Stimulated activated CD8-positive, alpha-beta memory T cell treated with anti-CD3 and anti-CD28 coated beads, Interleukin-15, amount 100 ng/mL, for 24 hours (primary cell): ENCODE results near the gene ARTN.
A peak's percentile ranks its signal among the peaks of the same experiment; 100 is the strongest.

Experiments
- DNase-seq: peaks from one replicate; pipeline ENCODE4 v3.0.0-alpha.2; 2020; ENCODE audit warnings: low read depth

ARTN gene

GRCh38 chr1:43924516-43924915 is 9.1 kb upstream of the ARTN start:
- no peak for DNase-seq

GRCh38 chr1:43925846-43926245 is 7.8 kb upstream of the ARTN start:
- no peak for DNase-seq

- DNase-seq = no peak
Measured at GRCh38 chr1:43930168-43930948, 3.2 kb upstream of the ARTN start.

- DNase-seq = no peak
Measured at GRCh38 chr1:43930949-43931275, 2.7 kb upstream of the ARTN start.

GRCh38 chr1:43931711-43932660 is 1.6 kb upstream of the ARTN start:
- no peak for DNase-seq

GRCh38 chr1:43932786-43933385 is 715 bp upstream of the ARTN start:
- DNase-seq = no peak

GRCh38 chr1:43934101-43934985 is 742 bp downstream of the ARTN start:
- DNase-seq = no peak

- DNase-seq = no peak
Measured at GRCh38 chr1:43934986-43935324, 1.4 kb downstream of the ARTN start.

GRCh38 chr1:43935711-43936427 is 2.3 kb downstream of the ARTN start:
- DNase-seq = no peak

- DNase-seq = no peak
Measured at GRCh38 chr1:43936431-43937151, 3.0 kb downstream of the ARTN start.

GRCh38 chr1:43937179-43937865 is 3.7 kb downstream of the ARTN start:
- no peak for DNase-seq

- DNase-seq = no peak
Measured at GRCh38 chr1:43938383-43938782, 4.8 kb downstream of the ARTN start.

GRCh38 chr1:43938892-43939587 is 5.4 kb downstream of the ARTN start:
- DNase-seq = no peak

GRCh38 chr1:43942411-43942810 is 8.8 kb downstream of the ARTN start:
- DNase-seq = no peak

- no peak for DNase-seq
Measured at GRCh38 chr1:43944860-43945259, 11.3 kb downstream of the ARTN start.

- no peak for DNase-seq
Measured at GRCh38 chr1:43945674-43946235, 12.2 kb downstream of the ARTN start.

GRCh38 chr1:43946236-43947060 is 12.8 kb downstream of the ARTN start, which contains the start of gene IPO13:
IPO13 (plus strand) TSS chr1:43946950; CDS start chr1:43947601, 651 bp downstream.
- DNase-seq = peak; percentile 80
